NOMO-1 (cell line): ENCODE data around the gene AMMECR1.
"Not testable (repeated sequence)": the region's sequence is repeated elsewhere in the genome, so short reads cannot be mapped to it uniquely, and the experiment has no call there.

ENCODE experiments used
- DNase-seq, 2 experiments: peaks; one replicate each; lab custom pipeline; 2025; ENCODE audit not compliant: unreplicated experiment in 2 of 2; lab: John Stamatoyannopoulos, UW

Gene AMMECR1

DNA sequence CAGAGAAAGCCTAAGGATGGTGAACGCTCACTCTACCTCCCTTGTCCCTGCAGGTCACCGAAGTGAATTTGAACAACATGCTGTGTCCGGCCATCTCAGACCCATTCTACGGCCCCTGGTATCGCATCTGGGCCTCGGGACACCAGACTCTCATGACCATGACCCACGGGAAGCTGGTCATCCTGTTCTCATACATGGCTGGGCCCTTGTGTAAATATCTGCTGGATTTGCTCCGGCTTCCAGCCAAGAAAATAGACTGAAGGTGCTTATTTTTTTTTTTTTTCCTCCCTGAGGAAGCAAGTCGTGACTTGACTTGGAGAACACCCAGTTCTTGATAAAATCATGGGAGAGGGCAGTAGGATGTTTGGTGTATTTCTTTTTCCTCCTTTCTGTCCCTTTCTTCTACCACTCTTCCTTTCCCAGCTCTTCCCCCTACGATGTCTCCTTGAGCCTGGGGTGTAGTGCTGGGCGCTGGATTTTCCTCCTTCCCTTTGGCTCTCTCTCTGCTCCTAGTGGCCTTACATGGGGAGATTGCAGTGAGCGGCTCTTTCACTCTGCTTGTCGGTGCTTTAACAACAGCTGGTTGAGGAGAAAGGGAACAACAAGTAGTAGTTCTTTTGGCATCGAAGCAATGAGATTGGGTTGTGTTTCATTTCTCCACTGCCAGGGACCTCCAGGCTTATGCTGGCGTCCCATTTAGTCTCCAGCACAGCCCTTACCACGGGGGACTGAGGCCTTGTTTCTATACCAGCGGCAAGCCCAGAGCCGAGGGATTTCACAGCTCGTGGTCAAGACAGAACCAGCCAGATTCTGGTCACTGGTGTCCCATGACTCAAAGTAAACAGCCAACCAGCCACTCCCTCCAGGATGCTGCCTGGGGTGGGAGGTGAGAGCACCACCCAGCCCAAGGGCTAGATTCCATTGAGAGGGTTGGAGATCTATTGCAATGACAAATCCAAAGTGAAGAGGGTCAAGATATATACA, 144.4 kb downstream of the AMMECR1 start:
- DNase-seq: no peak

DNA sequence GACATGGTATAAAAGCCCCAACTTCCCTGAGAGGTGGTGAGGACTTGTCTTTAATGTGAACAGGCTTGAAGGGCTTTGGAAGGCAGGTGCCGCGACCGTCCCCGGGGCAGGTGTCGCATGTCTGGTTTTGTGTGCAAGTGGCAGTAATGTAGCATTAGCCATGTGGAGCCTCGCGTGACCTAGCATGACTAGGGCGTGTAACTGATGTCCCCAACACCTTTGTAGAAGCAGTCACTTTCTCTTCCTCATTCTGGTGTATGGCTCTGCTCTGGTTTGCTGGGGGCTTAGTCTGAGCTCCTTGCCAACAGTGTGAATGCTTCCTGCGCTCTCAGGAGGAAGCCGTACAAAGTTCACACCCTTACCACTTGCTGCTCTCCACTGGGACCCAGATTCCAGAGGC, 145.7 kb downstream of the AMMECR1 start:
- peak; percentile 64 to 82 for DNase-seq

DNA sequence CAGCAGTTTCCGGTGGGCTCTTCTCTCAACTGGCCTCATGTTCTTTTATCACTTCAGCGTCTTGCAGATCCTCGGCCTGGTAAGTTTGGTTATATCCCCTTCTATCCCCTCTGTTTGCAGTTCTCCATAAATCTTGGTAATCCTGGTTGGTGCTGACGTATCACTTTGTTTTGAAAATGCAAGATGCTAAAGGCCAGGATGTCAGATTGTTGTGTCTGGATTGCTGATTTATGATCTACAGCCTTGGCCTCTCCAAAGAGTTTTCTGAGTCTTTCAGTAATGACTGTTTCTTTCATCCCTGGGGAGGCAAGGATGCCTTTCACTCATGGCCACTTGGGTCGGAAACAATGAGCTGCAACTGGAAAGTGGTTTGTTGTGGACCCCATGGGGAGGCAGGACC, 146.4 kb downstream of the AMMECR1 start:
- DNase-seq: no peak

DNA sequence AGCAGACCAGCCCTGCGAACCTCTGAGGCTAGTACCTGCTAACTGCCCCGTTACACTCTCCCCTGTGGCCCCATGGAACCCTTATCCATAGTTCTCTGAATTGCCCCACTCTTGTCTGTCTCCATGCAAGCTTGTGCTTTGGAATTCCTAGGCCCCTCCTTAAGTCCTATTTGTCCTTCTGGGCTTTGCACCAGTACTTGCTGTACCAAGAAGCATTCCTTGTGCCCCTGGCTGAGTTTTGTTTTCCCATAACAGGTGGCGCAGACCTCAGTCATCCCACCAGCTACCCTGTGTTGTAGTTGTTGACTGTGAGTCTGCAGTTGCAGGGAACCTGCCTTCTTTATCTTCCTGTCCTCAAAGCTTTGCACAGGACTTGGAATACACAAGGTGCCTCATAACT, 147.9 kb downstream of the AMMECR1 start:
- no peak for DNase-seq

DNA sequence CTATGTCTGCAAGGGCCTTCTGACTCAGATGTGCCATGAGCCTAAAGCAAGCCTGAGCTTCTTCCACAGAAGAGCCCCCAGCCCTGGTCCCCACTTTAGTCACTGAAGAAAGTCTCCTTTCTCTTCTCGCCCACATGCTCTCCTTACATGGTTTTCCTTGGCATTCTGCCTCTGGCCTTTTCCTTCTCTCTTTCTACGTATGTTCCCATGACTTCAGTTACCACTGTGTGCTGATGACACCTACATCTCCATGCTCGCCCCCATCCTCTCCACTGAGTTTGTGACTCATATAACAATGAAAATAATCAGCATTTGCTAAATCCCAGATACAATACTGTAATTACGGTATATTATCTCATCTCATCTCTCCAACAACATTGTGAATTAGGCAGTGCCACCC, 149.3 kb downstream of the AMMECR1 start:
- no peak for DNase-seq

DNA sequence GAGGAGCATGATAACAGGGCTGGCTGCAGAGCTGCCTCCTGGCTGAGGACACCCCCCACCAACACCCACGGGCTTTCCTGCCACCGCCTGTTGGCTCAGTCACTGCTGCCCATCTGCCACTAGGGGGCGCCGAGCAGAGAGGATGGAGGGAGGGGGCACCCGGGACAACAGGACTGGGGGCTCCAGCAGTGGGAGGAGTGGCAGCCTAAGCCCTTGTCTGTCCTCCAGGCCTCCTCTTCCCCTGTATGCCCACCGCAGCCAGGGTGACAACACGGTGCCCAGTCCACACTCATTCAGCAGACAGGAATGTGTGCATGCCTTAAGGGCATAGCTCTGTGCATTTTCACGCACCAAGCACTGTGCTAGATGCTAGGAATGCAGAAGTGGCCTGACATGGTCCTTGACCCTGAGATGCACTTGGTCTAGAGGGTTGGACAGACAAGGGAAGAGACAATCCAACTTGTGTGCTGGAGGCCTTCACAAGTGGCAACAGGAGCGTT, 149.9 kb downstream of the AMMECR1 start:
- DNase-seq: no peak

DNA sequence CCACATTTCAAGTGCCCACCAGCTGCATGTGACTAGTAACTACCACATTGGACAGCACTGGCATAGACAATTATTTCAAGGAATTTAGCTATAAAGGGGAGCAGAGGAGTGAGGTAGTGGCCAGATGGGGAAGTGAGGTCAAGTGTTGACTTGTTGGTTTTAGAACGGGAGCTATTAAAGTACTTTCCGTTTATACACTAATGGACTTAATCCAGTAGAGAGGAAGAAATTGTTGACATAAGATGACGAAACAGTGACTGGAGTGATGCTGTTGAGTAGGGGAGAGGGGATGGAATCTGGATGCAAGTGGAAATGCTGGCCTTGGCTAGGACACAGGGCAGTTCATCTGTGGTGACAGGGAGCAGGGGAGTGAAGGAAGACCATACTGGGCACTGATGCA, 154.4 kb downstream of the AMMECR1 start:
- no peak for DNase-seq

DNA sequence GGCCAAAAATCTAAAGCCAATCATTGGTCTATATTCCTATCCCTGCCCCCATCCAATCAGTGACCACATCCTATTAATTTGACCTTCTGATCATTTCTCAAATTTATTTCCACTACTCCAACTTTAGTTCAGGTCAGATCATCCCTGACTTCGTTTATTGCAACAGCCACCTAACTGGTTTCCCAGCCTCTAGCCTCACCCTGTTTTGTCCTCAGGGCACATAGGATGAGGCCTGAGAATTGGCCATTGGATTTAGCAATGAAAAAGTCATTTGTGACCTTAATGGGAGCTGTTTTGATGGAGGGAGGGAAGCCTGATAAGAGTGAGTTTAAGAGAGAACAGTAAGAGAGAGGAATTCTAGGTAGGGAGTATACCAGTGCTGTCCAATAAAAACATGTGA, 155.0 kb downstream of the AMMECR1 start:
- no peak for DNase-seq

DNA sequence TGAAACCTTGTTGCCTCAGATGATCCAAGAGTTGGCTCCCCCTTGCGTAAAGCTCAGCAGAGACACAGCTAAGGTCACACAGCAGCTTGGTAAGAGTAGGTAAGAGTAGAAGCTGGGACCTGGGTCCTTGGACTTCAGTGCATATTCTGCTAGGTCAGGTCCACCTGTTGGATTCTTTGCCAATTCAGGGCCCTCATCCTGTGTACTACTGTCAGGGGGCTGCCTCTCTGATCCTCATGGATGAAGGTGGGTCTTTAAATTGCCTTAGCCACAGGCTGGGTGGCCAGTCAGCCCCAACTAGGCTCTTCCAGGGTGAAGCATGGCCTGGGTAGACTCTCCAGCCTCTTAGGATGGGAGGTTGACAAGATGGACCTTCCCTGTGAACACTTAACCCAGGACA, 155.8 kb downstream of the AMMECR1 start:
- DNase-seq: no peak

DNA sequence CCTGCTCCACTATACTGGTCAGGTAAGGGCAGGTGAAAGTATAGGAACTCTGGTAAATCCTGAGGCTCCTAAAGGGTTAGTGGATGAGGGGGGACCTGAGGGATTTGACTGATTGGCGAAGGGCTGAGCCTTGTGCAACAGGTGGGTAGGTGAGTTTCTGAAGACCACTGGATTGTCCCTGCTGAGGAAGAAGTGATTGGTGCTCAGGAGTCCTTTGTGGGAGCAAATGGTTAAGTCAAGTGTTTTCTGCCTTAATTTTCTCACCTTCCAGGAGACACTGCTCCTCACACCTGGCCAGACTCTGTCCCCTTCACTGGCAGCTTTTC, 156.6 kb downstream of the AMMECR1 start:
- no peak for DNase-seq

DNA sequence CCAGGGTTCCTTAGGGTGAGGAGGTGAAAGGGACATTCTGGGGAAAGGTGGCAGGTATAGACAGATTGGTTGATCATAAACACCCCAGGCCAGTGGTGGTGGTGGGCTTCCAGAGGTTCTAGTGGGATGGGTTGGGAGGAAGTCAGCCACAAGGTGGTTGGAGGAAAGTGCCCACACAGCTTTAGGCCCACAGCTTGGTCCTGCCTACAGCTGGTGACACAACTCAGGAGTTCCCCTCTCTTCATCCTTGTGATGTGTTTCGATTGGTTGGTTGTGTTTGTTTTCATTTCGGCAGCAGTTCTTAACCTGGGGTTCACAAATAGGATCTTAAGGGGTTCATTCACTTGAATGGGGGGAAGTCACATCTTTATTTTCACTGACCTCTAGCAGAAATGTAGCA, 158.0 kb downstream of the AMMECR1 start:
- no peak for DNase-seq

DNA sequence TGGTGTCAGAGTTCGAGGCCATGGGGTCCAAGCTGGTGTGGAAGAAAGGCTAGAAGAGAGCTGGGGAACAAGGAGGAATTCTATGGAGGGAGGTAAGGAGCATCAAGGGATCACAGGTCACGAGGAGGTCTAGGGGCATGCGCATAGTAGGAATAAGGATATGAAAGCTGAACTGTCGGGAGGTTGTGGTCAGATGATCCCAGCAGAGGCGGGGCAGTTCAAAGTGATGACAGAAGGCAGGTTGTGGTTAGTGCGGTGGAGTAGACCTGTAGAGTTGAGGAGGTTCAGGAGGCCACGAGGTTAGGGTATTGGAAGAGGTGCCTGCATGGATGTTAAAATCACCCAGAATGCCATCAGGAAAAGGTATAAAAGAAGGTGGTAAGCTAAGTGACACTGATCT, 158.7 kb downstream of the AMMECR1 start:
- peak; percentile 26 to 34 for DNase-seq

DNA sequence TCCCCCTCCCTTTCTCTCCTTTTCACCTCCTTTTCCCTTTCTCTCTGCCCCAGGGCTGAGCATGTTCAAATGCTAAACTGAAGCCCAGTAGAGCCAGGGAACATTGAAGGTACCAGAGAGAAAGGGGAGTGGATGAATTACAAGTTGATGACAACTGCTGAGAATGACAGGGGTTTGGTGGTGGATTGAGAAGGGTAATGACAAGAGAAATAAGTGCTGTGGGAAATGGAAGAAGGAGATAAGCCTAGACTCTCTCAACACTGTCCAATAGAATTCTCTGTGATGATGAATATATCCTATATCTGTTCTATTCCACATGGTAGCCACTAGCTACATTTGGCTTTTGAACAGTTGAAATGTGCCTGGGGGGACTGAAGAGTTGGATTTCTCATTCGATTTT, 160.4 kb downstream of the AMMECR1 start:
- no peak for DNase-seq

DNA sequence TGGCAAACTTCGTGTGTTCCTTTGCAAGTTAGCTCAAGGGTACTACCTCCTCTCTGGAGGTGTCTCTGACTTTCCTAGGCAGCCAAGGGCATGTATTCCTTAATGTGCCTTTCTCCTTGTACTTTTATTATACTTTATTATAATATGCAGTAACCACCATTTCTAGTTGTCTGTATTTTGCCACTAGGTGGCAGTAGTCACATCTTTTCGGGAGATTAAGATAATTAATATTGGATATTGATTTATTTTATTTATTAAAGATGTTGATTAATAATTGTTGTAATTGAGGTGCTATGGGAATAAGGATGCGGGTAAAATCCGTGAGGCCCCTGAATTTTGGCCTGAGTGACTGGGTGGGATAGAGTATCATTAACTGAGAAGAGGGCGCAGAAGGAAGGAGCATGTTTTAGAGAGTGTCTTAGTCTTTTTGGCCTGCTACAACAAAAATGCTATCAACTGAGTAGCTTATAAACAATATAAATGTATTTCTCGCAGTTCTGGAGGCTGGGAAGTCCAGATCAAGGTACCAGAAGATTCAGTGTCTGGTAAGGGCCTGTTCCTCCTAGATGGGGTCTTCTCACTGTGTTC, 161.6 kb downstream of the AMMECR1 start:
- peak in 1 of 2 experiments; percentile 15 for DNase-seq

DNA sequence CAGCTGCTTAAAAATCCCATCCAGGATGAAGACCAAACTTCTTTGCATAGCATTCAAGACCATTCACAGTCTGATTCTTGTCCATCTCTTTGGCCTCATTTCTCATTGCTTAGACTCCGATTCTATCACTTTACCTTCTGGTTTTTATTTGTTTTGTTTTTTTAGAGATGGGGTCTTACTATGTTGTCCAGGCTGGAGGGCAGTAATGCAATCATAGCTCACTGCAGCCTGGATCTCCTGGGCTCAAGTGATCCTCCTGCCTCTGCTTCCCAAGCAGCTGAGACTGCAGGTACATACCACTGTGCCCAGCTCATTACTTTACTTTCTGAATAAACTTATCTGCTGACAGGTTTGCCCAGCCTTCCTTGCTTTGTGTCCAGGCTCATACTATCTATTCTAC, 162.1 kb downstream of the AMMECR1 start:
- no peak for DNase-seq

DNA sequence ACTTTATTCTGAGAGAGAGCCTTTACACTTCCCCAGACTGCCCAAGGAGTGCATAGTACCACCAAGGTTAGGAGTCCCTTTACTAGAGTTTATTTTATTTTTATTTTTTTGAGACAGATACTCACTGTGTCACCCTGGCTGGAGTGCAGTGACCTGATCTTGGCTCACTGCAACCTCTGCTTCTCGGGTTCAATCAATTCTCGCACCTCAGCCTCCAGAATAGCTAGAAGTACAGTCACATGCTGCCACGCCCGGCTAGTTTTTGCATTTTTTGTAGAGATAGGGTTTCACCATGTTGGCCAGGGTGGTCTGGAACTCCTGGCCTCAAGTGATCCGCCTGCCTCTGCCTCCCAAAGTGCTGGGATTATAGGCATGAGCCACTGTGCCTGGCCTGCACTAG, 163.6 kb downstream of the AMMECR1 start:
- not testable (repeated sequence) for DNase-seq

DNA sequence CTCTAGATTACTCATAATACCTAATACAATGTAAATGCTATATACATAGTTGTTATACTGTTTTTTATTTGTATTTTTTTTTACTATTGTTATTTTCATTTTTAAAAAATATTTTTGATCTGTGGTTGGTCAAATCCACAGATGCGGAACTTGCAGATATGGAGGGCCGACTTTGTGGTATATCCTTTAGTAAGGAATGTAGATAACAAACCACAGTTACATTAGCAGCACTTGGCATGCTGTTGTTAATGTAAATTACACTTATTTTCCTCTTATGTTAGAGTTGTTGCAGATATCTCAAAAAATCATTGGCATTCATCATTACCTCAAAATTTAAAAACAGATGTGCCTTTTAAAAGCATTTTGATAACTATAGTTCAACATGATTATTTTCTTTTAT, 164.0 kb downstream of the AMMECR1 start:
- DNase-seq: no peak

DNA sequence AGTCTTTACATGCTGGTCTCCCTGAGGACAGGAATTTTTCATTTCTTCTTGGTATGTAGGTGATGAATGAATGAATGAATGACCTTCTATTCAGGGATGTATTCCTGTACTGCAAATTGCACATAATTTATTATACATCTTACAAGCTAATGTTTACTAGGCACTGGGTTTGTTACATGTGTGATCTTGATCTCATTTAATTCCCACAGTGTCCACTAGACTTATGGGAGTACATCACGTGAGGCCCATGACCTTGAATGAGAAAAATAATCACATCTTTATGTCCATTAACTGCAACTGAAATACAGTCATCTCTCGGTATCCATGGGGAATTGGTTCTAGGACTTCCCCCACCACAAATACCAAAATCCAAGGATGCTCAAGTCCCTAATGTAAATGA, 164.6 kb downstream of the AMMECR1 start:
- no peak for DNase-seq

DNA sequence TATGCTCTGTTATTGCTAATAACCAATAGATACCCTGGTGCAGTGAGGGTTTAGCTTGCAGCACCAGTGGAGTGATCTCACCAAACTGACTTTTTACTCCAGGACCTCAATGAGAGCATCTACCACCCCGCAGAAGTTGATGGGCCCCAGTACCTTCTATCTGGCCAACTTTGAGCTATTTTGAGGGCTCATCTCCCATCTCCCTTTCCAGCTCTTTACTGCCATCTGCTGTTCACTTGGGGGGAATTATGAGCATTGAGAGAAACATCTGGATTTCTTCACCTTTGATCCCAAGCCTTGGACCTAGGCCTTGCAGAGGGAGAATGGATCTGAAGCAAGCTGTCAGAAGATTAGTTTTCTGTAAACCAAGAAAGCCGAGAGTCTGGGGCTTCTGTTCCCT, 171.4 kb downstream of the AMMECR1 start:
- DNase-seq: peak; percentile 41 to 55

DNA sequence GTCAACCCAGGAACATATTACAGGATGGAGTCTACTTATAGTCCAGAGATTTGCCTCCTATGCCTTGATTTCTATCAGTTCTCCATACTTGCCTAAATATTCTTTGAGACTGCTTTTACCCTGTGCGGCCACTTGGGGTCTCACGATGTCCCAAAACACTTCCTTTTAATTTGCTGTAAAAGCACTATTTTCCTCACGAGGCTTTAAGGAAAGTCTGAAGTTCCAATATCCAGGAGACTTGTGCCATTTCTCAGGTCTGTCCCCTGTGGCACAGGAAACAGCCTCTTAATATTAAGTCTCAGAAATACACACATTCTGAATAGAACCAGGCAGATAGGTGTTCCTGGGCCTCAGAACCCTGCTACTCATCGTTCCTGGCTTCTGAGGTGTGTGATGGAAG, 172.0 kb downstream of the AMMECR1 start:
- peak; percentile 16 to 54 for DNase-seq

DNA sequence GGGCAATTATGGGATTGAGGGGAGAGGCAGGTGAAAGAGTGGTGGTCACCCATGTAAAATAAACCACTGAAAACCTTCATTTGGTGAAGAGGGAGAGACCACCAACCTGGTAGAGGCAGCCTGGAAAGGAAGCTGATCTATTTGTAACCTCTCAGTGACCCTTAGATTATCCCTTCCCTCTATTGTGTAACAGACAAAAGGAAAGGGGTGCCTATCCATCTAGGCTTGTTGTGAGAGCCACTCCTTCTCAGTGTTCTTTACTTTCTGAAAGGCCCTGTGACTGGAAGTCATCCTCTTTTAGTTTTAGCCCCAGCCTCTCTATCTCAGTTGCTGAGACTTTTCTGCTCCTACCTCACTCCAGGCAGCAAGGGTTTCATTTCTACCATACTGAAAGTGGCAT, 172.6 kb downstream of the AMMECR1 start:
- DNase-seq: no peak
